HTERT RPE-1 (cell line): ENCODE data around the gene CDH18.

ENCODE experiments used
- in situ Hi-C: fragments of 300-500 bp; cut with MboI; formaldehyde crosslinking; loops from 4 replicates; pipeline ENCODE4 v1.14.3; 2020; ENCODE audit warnings: low sequenced_read_pairs

Gene CDH18

DNA sequence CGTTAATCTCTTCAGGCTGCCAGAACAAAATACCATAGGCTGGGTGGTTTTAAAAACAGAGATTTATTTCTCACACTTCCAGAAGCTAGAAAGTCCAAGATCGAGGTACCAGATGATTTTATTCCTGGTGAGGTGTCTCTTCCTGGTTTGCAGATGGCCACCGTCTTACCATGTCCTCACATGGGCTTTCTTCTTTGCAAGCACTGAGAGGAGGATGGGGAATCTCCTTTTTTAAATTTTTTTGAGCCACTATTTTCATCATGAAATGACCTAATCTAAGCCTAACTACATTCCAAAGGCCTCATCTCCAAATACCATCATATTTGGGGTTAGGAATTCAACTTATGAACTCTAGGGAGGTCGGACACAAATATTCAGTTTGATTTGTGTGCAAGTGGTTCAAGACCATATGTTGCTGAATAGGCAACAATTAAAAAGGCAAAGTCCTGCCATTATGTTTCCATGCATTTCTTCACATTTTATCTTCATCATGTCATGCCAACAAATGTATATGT, 371.2 kb downstream of the CDH18 start:
- in situ Hi-C loops: no loop called here

DNA sequence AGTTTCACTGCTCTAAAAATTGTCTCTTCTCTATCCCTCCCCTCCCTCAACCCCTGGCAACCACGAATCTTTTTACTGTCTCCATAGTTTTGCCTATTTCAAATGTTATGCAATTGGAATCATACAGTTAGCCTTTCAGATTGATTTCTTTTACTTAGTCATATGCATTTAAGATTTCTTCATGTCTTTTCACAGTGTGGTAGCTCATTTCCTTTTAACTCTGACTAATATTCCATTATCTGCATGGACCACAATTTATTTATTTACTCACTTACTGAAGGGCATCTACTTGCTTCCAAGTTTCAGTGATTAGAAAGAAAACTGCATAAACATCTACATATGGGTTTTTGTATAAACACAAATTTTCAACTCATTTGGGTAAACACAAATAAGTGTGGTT, 372.3 kb downstream of the CDH18 start:
- in situ Hi-C loops: no loop called here

DNA sequence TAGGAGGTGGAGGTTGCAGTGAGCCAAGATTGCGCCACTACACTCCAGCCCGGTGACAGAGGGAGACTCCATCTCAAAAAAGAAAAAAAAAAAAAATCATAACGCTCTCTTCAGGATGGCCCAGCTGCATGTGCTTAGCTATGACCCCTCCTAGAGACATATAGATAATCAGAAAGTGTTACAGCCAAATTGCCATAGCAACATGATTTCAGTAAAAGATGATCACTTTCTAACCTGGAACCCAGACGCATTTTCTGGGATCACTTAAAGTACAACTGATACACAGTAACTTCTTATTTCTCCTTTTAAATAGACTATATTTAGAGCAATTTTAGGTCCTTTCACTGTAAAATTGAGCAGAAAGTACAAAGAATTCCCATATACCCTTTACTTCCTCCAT, 372.9 kb downstream of the CDH18 start:
- in situ Hi-C loops: no loop called here

DNA sequence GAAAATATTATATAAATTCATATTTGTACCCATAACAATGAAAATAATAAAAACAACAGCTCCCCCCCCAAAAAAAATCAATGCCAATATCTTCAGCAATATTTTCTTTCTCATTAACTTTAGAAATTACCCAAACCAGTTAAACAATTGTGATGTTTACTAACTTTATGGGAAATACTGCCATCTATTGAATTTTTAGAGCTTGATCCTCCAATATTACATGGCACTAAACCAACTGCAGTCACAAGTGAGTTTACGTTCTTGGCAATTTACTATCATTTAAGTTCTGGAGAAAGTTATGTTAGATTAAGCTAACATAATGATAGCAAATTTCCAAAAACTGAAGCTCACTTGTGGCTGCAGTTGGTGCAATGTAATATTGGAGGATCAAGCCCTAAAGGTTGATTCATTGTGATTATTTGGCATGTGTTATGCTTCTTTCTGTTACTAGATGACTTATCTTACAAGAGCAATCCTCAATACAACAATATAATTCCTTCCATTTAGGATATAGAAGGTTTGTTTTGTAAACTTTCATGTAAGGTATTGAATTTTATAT, 379.5 kb downstream of the CDH18 start:
- in situ Hi-C loops: no loop called here

DNA sequence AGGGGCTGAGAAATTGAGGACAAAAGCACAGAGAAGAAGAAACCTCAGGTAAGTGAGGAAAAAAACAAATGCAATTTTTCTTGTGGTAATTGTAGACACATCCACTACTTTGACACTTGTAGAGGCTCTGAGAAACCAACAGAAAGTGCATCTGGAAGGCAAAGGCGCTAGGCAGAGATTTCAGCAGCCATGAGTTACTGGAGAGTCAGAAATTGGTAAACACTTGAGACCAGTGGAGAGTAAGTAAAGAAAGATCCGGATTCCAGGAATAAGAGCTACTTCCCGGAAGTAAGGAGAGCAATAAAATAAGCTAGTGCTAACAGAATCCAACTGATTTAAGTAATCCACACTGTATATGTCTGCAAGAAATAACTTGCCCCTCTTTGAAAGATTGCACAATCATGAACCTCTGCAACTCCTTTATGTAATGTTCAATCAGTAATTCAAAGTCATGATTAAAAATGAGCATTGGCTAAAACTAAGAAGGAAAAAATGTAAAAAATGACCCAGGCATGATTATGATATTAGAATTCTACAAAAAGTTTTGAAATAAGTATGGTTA, 382.1 kb downstream of the CDH18 start:
- in situ Hi-C loops: no loop called here

DNA sequence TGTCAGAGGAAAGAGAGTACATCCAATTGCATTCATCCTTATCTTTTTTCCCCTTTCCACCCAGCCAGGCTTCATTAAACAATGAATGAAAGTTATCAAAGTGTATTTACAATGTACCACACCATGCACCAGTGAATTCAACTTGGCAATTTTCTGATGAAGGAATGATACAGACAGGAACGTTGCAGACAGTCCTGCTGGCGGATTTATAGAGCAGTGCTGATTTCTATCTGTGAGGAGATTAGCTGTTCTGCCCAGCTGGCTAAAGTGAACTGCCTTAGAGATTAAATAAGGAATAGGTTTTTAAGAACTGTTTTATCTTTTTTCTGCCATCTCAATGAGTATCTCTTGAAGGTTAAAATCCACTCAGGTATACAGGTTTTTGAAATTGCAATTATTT, 403.9 kb downstream of the CDH18 start:
- in situ Hi-C loops: no loop called here

DNA sequence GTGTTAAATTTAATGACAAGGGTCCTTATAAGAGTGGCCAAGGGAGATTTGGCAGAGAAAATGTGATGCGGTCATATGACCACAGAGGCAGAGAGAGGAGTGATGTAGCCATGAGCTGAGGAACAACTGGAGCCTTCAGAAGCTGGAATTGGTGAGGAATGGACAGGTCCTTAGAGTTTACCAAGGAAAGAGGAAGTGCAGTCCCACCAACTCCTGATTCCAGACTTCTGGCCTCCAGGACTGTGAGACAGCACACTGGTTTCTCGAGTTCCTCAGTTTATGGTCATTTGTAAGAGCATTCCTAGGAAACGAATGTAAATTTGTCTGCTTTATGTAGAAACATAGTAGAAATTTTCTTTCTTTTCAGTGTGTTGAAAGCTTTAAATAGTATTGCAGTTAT, 410.1 kb downstream of the CDH18 start:
- in situ Hi-C loops: no loop called here

DNA sequence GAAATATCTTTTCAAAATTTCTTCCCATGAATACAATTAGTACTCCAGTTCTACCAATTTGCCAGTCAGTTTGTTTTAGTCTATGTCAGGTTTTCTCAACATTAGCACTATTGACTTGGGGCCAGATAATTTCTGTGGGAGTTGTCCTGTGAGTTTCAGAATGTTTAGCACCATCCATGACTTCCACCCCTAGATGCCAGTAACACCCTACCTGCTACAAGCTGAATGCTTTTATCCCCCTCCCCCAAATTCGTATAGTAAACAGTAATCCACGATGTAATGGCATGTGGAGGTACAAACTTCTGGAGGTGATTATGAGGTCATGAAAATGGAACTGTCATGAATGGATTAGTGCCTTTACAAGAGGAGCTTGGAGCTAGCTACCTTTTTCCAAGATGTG, 420.0 kb downstream of the CDH18 start:
- in situ Hi-C loops: no loop called here

DNA sequence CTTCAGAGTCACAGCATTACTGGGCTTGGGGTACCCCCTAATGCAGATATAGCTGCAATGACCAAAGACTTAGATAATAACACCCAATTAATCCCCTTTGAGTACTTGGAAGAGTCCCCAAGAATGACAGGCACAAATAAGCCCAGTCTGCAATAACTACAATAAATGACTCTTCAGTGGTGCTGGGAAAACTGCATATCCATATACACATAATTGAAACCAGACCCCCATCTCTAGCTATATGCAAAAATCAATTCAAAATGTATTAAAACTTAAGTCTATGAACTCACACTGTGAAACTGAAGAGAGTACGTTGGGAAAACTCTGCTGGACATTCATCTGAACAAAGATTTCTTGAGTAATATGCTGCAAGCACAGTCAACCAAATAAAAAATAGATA, 422.5 kb downstream of the CDH18 start:
- in situ Hi-C loops: no loop called here

DNA sequence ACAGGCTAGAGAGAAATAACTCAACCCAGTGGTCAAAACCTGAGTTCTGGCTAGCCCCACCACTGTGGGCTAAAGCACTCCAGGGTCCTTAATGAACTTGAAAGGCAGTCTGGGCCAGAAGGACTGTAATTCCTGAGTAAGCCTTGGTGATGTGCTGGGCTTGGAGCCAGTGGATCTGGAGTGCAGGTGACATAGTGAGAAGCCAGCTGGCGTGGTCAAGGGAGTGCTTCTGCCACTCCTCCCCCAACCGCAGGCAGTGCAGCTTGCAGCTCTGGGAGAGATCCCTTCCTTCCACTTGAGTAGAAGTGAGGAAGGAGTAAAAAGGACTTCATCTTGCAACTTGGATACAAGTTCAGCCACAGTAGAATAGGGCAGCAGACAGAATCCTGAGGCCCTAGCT, 424.0 kb downstream of the CDH18 start:
- in situ Hi-C loops: no loop called here

DNA sequence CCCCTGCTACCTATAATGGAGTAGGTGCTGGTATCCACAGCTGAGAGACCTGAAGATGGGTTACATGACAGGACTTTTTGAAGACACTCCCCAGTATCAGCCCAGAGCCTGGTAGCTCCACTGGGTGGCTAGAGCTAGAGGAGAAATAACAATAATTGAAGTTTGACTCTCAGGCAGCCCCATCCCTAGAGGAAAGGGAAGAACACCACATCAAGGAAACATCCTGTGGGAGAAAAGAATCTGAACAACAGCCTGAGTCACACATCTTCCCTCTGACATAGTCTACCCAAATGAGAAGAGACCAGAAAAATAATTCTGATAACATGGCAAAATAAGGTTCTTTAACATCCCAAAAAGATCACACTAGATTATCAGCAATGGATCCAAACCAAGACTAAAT, 432.1 kb downstream of the CDH18 start:
- in situ Hi-C loops: no loop called here

DNA sequence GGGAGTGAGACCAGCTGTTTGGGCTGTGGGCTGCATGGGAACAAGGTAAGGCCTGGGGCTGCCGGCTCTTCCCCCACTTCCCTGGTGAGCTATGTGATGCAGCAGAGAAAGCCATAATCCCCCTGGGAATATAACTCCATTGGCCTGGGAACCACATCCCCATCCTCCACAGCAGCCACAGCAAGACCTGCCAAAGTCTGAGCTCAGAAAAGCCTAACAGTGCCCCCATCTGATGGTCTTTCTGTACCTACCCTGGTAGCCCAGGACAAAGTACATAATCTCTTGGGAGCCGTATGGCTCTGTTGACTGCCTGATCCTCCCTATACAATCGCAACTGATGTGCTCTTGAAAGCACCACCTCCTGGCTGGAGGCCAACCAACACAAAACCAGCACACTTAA, 432.6 kb downstream of the CDH18 start:
- in situ Hi-C loops: no loop called here

DNA sequence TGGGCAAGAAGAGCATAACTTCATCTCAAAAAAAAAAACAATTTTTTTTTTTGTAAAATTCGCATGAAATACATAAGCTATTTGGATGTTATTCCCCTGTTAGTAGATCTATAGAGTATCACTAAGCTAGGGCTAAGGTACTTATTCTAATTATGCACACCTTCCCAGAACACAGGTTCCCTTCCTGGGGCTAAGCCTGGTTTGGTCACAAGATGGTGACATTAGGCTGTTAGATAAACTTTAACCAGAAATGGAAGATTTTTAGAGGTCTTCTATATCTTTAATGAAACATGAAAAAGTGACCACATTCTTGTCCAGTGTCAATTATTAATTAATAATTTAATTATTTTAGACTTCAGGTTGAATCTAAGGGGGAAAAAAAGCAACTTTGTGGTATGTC, 433.5 kb downstream of the CDH18 start:
- in situ Hi-C loops: no loop called here

DNA sequence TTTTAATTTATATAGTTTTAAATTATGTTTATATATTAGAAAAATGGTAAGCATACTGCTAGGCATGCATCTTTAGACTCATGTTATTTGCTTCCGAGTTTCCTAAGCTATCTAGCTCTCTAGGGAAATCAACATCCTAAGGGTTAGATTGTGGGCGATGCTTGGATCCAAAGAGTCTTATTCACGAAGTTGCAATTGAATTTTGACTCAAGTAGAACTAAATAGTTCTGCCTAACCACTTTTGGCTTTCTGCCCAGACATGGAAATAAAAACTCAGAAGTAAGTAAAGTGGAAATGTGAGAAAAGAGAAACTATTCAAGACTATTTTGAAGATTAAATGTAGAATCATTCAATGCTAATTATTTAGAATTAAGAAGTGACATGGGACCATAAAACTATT, 440.4 kb downstream of the CDH18 start:
- in situ Hi-C loops: no loop called here

DNA sequence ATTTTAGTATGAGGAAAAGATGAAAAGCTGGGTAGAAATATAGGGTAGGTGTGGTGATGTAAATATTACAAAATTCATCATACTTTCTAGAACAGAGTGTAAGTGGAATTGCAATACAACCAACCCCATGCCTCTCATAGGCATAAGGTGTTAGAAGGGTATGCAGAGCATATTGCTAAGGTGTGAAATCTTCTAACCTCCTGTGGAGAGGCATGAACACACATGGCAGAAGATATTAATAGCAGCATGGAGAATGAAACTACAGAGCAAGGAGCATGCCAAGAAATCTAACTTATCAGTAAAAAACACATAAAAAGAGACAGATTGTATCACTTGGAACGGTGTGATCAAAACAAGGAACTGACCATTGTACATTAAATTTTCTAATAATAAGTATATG, 441.5 kb downstream of the CDH18 start:
- in situ Hi-C loops: no loop called here

DNA sequence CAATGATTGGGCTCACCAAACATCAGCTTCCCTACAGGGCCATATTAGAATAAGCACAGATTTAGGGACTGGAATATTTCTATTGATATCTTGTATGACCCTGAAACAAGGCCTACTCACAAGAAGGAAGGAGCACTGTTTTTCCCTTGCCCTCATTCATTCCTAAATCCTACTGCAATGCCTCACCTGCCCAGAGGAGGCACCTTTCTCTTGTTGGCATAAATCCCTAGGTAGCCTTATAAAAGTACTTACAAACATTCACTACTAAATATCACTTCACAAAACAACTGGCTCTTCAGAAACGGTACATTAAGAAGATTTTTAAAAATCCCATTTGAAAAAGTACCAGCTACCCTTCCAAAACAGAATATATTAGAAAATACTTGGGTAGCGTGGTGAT, 449.4 kb downstream of the CDH18 start:
- in situ Hi-C loops: no loop called here

DNA sequence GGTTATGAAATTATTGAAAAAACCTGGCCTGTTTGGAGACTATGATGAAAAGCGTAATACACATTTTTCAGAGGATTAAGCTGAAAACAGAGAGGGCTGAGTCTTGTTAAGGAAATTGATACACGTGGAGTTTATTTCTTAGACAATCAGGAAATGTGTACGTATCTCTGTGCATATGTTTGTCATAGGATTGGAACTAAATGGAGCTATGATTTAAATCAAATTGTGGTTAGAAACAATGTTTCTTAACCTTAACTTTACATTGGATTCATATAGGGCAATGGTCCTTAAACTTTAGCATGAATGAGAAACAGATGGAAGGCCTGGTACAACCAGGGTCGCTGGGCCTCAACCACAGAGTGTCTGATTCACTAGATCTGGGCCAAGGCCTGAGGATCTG, 451.6 kb downstream of the CDH18 start:
- in situ Hi-C loops: no loop called here

DNA sequence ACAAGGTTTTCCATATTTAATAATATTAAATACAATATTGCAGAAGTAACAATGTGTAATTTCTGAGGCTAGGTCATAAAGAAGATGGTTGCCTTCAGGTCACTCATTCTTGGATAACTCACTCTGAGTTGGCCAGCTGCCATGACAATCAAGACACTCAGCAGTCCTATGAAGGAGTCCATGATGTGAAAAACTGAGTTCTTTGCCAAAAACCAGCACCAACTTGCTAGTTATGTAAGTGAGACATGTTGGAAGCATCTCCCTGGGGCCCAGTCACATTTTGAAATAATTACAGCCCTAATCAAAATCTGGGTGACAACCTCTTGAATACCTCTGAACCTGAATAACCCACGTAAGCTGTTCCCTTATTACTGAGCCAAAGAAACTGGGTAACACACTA, 453.2 kb downstream of the CDH18 start:
- in situ Hi-C loops: no loop called here

DNA sequence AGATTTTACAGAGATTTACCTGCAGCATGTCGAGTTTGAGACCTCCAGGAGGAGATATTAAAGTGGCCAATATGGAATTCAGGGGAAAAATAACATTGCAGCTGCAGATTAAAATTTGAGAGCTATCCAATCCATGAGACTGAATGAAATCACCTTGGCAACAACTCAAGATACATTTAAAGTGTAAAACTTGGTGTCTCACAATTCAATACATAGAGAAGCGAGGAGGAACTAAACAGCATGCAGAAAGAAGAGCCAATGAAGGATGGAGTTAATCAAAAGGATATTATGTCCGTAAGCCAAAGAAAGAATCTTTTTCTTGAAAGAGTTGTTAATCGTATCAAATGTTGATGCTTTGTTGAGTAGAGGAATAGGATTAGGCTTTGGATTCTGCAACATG, 455.1 kb downstream of the CDH18 start:
- in situ Hi-C loops: no loop called here

DNA sequence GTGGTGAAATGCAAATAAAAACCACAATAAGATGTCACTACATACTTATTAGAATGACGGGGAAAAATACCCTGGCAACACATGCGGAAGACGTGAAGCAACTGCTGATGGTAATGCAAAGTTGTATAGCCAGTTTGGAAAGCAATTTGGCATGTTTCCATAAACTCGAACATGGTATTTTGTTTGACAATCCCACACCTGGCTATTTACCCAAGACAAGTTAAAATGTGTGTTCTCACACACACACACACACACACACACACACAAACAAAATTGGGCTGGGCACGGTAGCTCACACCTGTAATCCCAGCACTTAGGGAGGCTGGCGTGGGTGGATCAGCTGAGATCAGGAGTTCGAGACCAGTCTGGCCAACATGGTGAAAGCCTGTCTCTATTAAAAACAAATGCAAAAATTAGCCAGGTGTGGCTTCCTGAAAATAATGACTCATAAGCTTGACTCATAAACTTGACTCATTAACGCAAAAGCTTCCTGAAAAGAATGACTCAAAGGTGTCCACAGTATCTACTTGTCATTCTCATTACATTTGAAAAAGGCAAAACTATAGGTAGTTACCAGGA, 456.5 kb downstream of the CDH18 start:
- in situ Hi-C loops: no loop called here

DNA sequence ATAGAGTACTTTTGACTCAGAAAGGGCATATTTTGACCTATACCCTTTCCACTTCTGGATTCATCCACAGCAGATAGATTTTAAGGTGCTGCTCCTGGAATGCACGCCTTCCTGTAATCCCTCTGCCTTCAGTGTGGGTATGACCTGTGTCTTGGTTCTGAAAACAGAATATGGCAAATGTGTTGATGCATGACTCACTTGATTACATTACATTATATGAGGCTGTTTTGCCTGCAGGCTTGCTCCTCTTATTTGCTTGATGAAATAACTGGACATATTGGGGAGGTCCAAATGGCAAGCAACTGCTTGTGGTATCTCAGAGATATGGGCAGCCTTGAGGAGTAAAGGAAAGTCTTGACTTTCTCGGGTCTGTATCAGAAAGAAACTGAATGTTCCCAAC, 468.6 kb downstream of the CDH18 start:
- in situ Hi-C loops: no loop called here

DNA sequence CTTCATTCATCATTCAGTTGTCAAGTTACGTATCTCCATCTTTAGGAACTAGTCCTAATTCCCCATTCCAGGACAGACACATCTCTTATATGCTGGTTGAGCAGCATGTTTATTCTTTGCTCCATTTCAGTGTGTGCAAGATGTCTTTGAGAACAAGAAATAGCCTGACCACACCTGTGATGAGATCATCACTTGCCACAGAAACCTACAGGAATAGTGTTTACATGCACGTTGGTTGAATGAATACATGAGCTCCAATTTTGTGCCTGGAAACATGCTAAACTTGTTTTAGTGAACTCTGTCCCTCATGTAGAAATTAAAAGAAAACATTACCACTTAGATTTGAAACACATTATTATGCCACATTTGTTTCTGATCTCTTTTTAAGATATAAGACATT, 489.1 kb downstream of the CDH18 start:
- in situ Hi-C loops: no loop called here
